Islet of Langerhans (tissue), 1 donor: ENCODE measurements around the gene ZDHHC20.
"Not testable (repeated sequence)": the region's sequence is repeated elsewhere in the genome, so short reads cannot be mapped to it uniquely, and the experiment has no call there.

Source experiments
- FAIRE-seq: peaks from one replicate; lab custom pipeline; 2011; peaks lifted over from hg19 to GRCh38; lab: Jason Lieb, UNC

ZDHHC20 gene

GRCh38 chr13:21435687-21436151 lies 23.4 kb downstream of the ZDHHC20 start:
- no peak for FAIRE-seq

GRCh38 chr13:21435231-21435630 lies 23.9 kb downstream of the ZDHHC20 start:
- no peak for FAIRE-seq

- no peak for FAIRE-seq
Measured at GRCh38 chr13:21434588-21434987, 24.5 kb downstream of the ZDHHC20 start.

GRCh38 chr13:21429211-21429610 lies 29.9 kb downstream of the ZDHHC20 start:
- no peak for FAIRE-seq

- no peak for FAIRE-seq
Measured at GRCh38 chr13:21427741-21428140, 31.4 kb downstream of the ZDHHC20 start.

GRCh38 chr13:21426238-21426637 lies 32.9 kb downstream of the ZDHHC20 start:
- FAIRE-seq: no peak

- FAIRE-seq: no peak
Measured at GRCh38 chr13:21420706-21421105, 38.4 kb downstream of the ZDHHC20 start.

GRCh38 chr13:21413013-21413412 lies 46.1 kb downstream of the ZDHHC20 start:
- FAIRE-seq: no peak

GRCh38 chr13:21410453-21410852 lies 48.6 kb downstream of the ZDHHC20 start:
- FAIRE-seq: not testable (repeated sequence)

GRCh38 chr13:21405309-21405708 lies 53.8 kb downstream of the ZDHHC20 start:
- FAIRE-seq: no peak

- no peak for FAIRE-seq
Measured at GRCh38 chr13:21402586-21403307, 56.4 kb downstream of the ZDHHC20 start.

- FAIRE-seq: no peak
Measured at GRCh38 chr13:21399741-21400140, 59.4 kb downstream of the ZDHHC20 start.

- no peak for FAIRE-seq
Measured at GRCh38 chr13:21395953-21396352, 63.1 kb downstream of the ZDHHC20 start.

GRCh38 chr13:21389124-21389523 lies 70.0 kb downstream of the ZDHHC20 start:
- FAIRE-seq: no peak

GRCh38 chr13:21385710-21386109 lies 73.4 kb downstream of the ZDHHC20 start:
- no peak for FAIRE-seq

GRCh38 chr13:21383090-21383489 lies 76.0 kb downstream of the ZDHHC20 start:
- no peak for FAIRE-seq

GRCh38 chr13:21376998-21377985 lies 81.8 kb downstream of the ZDHHC20 start:
- FAIRE-seq: not testable (repeated sequence)

GRCh38 chr13:21372530-21372929 lies 86.6 kb downstream of the ZDHHC20 start:
- FAIRE-seq: no peak

GRCh38 chr13:21371011-21371410 lies 88.1 kb downstream of the ZDHHC20 start:
- FAIRE-seq: no peak

GRCh38 chr13:21365574-21365973 lies 93.5 kb downstream of the ZDHHC20 start:
- FAIRE-seq: no peak

GRCh38 chr13:21364916-21365315 lies 94.2 kb downstream of the ZDHHC20 start:
- FAIRE-seq: no peak

GRCh38 chr13:21364357-21364756 lies 94.7 kb downstream of the ZDHHC20 start:
- FAIRE-seq: no peak

GRCh38 chr13:21362741-21363140 lies 96.4 kb downstream of the ZDHHC20 start:
- FAIRE-seq: no peak
